Stimulated activated CD8-positive, alpha-beta memory T cell treated with anti-CD3 and anti-CD28 coated beads, Interleukin-15, amount 100 ng/mL, for 1 hour (primary cell): ENCODE results near the gene PPP1CC.
"Not testable (repeated sequence)": the region's sequence is repeated elsewhere in the genome, so short reads cannot be mapped to it uniquely, and the experiment has no call there.

ENCODE experiments used
- DNase-seq: peaks from one replicate; pipeline ENCODE4 v3.0.0-alpha.2; 2020; ENCODE audit warnings: low read depth

Gene PPP1CC

DNA sequence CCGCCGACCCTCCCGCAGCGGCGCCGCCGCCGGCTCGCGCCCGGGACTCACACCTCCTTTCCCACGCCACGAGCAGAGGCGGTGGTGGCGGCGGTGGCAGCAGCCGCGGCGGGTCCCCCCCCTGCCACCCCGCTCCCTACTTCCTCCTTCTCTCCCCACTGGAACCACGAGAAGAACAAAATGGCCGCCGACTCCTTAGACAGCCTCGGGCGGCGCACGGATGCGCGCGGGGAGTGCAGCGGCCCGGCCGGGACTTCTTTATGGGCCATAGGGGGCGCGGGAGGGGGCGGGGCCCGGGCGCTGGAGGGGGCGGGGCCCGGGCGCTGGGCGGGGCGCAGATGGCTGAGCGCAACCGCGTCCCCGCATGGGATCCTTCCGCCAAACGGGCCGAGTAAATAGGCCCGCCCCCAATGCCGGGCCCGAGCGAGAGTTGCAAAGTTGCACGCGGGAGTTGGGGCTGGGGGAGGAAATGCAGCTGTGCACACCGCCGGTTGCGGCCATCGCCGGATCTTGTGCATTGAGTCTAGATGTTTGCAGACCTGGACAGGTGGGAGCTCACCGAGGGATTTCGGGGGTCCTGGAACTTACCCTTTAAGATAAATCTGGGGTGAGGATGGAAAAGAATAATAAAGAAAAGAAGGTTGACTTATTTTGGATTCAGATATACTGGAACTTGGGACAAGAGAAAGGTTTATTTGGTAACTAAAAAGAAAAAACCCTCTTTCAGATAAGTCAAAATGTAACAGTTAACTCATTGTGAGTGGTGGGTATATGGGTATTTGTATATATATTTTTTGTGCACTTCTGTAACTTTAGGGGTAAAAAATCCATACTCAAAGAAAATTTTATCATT lies at the start of gene PPP1CC:
Gene PPP1CC (minus strand): TSS at position 174 of the 853 bp plus-strand sequence. CDS start 184 bp downstream, outside the sequence.
- peak; percentile 77 for DNase-seq

DNA sequence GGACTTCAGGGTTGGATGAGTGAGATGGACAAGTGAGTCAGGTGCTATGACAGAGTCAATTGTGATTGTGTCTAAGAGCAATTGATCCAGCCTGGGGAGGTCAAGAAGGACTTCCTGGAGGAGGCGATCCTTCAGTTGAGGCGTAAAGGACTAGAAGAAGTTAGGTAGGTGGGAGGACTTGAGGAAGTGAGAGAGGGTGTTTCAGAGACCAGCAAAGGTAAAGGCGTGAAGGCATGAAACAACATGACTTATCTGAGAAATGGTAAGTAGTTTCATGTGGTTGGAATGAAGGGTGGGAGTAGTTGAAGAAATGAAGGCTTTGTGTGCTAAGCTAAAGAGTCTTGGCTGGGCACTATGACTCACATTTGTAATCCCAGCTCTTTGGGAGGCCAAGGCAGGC lies 48.9 kb upstream of the PPP1CC start:
- no peak for DNase-seq

DNA sequence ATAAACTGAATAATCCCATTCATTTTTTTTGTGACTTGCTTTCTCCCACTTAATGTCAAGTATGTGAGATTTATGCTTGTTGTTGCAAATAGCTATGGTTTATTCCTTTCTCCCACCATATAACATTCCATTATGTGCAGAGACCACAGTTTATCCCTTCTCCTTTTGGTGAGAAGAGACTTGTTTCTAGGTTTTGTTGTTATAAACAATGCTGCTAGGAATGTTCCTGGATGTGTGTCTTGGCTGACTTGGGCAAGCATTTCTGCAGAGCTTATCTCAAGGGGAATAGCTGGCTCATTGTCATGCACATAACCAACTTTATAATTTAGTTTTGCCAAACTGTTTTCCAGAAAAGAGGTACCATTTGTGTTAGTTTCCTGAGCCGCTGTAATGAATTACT lies 47.6 kb upstream of the PPP1CC start:
- no peak for DNase-seq

DNA sequence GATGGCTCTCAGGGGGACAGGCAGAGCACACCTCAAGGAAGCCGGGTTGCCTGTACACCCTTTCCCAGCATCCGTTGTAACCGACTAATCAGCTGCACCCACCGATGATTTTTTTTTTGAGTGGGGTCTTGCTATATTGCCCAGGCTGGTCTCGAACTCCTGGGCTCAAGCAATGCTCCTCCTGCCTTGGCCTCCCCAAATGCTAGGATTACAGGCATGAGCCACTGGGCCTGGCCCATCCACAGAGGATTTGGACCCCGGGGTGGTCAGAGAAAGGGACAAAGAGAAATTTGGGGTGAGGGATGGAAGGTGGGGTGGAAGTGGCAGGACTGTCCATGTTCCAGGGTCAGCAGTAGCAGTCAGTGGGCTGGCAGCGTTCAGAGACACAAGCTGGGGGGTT lies 43.3 kb upstream of the PPP1CC start:
- DNase-seq = no peak

DNA sequence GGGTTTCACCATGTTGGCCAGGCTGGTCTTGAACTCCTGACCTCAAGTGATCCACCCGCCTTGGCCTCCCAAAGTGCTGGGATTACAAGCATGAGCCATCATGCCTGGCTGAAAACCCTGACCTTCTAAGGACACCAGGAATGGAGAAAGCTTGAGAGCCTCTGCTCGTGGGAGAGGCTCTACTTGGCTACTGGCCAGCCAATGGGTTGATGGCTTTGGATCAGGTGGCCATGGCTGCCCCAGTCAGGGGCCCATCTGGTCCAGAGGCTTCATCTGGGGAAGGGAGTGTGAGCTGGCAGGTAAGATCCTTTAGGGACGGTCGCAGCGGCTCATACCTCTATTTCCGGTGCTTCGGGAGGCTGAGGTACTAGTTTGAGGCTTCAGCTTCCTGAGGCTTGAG lies 42.5 kb upstream of the PPP1CC start:
- DNase-seq = no peak

DNA sequence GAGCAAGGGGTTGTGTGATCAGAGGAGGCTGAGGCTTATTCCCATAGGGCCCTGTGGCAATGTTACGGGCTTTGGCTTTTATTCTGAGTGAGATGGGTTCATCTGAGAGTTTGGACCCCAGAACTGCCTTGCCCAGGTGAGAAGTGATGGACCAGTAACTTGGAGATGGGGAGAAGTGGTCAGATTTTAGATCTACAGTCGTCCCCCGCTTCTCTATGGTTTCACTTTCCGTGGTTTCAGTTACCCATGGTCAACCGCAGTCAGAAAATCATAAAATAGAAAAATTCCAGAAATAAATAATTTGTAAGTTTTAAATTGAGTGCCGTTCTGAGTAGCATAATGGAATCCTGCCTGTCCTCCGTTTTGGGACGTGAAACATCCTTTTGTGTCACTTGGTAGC lies 40.2 kb upstream of the PPP1CC start:
- DNase-seq = no peak

DNA sequence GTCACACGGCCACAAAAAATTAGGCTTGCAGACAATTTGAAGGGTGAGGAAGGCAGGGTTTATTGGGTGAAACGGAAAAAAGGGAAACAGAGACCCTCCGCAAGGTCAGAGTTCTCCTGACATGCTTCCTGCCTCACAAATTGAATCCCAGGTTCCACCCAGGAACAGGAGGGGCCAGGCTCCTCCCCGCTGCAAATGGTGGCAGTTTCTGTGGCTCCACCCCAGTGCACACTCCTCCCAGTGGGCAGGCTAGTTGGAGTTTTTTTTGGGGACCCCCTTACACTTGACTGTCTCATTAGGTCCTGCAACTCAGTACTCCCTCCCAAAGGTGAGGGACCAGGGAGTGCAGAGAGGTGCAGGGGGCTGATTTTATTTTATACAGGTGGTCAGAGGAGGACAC lies 39.4 kb upstream of the PPP1CC start:
- no peak for DNase-seq

DNA sequence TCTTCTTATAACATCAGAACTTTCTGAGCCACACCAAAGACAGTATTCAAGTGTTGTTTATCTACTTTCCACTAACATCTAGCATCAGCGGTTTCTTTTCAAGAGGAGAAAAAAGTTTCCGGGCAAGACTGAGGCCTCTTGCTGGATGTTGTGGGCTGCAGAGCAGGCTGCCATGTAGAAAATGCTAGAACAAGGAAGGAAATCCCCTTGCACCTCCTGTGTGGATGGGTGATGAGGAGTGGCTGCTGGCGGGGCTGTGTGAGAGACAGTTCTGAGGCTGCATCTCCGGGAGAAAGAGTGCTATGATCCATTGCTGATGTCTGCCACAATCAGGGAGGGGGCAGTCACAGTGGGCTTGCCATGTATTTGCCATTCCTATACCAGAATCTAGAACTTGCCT lies 37.8 kb upstream of the PPP1CC start:
- no peak for DNase-seq

DNA sequence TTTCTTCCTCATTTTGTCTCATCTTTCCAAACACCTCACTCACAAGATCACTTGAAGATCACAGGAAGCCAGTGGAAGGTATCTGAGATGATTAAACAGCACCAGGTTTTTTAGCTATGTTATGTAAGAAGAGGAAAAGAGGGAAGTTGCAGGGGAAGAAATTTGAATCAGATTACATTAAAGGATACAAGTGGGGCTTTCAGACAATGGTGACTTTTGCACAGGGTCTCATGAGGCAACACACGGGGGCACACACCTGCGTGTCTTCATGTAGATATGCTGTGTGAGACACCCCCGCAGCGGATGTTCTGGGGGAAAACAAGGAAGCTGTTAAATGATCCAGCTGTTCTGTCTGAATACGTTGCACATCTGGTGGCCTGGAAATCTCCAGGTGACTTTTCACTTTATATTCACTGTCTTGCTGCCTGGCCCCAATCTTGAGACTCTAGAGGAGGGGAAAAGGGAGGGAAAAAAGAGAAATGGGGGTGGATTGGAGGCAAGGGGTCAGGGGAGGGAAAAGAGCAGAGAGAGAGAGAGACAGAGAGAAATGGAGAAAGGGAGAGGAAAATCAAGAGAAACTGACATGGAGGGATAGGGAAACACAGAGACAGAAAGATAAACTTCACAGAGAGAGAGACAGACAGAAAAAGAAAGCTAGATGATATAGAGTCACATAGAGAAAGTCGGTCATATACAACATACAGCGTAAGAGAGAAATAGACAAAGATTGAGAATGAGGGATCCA lies 36.3 kb upstream of the PPP1CC start:
- DNase-seq = no peak

DNA sequence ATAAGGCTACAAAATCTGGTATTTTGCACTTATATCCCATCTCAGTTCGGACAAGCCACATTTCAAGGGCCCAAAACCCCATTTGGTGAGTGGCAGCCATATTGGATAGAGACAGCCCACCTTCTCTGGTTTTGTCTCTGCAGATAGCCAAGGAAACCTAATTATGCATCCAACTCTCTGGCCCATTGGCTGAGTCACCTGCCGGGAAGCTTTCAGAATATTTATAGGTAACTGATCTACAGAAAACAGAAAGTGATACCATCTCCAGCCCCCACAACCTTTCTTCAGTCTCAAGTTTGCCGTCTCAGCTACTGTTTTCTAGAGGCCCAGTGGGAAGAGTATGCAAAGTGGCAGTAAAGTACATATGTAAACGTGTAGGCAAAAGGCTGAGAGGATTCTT lies 33.7 kb upstream of the PPP1CC start:
- no peak for DNase-seq

DNA sequence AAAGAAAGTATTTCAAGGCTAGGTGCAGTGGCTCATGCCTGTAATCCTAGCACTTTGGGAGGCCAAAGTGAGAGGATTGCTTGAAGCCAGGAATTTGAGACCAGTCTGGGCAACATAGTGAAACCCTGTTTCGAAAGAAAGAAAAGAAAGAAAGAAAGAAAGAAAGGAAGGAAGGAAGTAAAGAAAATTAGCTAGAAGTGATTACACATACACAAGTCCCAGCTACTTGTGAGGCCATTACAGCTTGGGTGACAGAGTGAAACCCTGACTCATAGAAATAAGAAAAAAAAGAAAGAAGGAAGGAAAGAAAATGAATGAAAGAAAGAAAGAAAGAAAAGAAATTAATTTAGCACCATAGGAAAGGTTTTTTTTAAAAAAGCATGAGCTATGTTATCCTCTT lies 33.3 kb upstream of the PPP1CC start:
- no peak for DNase-seq

DNA sequence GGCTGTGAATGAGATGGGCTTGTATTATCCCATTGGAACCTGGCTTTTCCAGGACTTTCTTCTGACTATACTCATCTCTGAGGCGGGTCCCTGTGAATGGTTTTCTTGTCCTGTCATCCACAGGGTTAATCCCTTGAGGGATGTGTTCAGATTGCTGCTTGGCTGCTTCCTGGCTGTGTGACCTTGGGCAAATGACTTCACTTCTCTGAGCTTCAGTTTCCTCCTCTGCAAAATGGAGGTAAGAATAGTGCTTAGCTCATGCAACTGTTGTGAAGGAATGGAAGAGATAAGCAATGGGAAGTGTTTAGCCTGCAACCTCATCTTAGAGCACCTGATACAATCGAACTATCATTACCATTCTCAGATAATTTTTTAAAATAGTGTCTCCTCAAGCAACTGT lies 32.1 kb upstream of the PPP1CC start:
- DNase-seq = no peak

DNA sequence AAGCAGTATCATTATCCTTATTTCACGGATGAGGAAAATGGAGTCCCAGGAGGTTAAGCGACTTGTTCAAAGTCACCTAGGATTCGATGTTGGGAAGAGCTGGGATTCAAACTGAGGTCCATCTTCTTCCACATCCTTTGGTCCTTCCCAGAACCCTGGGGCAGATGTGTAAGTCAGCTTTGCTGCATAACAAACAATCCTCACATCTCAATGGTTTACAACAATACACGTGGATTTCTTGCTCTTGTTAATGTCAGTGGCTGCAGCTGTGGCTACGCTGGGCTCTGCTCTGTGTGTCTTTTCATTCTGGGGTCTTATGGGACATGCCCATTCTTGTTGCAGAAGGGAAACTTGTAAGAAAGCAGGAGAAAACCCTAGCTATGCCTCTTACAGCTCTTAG lies 26.3 kb upstream of the PPP1CC start:
- DNase-seq = no peak

DNA sequence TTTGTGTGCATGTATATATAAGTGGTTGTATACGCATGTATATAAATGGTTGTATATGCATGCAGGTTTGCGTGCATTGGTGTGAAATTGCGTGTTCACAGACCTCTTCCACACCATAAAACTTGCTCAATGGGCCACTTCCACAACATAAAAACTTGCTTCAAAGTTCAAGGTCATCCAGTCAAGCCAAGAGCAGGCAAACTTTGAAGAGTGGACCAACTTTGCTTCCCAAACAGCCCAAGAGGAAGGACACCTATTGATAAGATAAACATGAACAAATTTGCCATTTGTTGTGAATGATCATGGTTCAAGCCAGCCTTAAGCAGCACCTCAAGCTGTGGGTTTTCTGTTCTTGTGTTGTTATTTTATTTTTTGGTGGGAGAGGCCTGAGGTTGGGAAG lies 25.2 kb upstream of the PPP1CC start:
- DNase-seq = no peak

DNA sequence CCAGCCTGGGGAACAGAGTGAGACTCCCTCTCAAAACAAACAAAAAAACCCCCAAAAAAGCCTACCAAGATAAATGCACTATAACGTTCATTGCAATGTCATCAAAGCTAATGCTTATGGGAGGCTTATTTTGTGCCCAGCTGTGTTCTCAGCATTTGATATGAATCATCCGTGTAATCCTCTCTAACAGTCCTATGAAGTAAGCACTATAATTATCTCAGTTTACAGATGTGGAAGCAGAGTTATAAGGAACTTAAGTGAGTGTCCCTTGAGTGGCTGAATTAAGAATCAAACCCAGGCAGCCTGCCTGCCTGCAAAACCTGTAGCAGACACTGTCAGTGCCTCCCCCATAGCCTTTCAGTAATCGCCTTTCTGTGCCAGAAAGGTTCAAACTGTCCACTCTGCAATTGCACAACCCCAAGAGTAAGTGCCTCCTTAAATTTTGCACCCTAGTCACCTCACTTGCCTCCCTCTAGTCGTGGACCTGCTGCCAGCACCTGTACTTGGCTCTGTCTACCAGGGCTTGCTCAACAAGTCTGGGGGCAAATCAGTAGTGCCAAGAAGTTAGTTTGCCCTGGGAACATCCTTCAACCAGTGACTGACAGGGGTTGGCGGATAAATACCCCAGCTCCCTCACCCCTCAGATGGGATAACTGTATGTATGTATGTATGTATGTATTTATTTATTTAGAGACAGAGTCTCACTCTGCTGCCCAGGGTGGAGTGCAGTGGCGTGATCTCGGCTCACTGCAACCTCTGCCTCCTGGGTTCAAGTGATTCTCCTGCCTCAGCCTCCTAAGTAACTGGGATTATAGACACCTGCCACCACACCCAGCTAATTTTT lies 23.8 kb upstream of the PPP1CC start:
- no peak for DNase-seq

DNA sequence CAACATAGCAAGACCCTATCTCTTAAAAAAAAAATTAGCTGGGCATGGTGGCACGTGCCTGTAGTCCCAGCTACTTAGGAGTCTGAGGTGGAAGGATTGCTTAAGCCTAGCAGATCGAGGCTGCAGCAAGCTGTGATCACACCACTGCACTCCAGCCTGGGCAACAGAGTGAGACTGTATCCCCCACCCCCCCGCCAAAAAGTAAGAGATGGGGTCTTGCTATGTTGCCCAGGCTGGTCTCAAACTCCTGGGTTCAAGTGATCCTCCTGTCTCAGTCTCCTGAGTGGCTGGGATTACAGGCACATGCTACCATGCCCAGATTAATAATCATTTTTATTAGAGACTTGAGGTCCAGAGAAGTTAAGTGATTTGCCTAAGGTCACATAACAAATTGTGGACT lies 22.9 kb upstream of the PPP1CC start:
- DNase-seq = not testable (repeated sequence)

DNA sequence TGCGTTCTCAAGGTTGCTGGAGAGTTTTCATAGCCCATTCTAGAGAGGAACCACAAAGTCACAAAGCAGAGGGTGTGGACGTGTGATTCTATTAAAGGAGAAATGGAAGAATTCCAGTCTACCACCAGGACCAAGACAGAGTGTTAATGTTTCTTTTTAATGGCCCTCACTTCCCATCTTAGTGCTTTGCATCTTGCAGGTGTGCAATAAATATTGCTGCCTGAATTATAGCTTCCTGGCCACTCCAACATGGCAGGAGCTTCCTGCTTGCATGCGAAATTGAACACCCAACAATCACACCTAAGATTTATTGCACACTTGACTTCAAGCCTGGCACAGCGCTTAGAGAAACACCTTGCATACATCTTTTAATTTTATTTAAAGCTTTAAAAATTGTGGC lies 22.4 kb upstream of the PPP1CC start:
- DNase-seq = no peak

DNA sequence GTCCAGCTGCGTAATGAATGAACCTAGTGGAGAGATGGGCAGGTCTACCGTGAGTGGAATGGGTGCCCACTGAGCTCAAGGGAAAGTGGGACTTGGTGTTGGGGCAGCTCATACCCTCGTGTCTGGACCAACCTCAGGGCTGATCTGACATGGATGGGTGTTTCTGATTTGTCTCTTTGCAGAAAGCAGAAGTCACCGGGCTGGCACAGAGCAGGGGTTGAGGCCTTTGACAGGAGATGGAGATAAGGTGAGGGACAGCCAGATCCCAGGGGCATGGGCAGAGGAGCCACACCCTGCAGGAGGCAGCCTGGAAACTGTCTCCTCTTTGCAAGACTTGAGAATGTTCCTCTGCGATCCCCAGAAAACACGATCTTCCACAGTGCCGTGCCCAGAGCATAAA lies 20.9 kb upstream of the PPP1CC start:
- DNase-seq = no peak

DNA sequence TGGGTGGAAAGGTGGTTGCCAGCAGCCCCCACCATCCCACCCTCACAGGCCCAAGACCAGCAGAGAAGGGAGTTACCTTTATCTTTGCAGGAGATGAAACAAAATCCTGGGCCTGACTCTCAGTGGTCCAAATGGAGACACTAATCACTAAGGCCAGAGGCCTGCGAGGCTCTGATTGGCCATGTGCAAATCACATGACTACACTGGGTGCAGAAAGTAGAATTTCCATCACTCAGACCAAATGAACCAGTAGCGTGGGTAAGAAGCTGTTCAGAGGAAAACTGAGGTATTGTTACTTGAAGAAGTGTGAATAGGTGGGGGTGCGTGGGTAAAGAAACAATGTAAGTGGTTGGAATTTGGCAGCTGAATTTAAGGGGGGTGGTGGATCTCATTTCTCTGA lies 20.2 kb upstream of the PPP1CC start:
- DNase-seq = no peak

DNA sequence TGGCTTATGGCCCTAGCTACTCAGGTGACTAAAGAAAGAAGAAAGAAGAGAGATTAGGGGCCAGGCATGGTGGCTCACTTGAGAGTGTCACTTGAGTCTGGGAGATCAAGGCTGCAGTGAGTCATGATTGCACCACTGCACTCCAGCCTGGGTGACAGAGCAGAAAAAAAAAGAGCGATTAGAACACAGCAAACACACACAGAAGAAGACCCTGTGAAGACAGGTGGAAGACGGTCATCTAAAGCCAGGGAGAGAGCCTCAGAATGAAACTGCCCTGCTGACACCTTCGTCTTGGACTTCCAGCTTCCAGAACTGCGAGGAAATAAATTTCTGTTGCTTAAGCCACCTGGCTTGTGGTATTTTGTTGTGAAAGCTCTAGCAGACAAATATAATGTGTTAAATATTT lies 17.5 kb upstream of the PPP1CC start:
- no peak for DNase-seq

DNA sequence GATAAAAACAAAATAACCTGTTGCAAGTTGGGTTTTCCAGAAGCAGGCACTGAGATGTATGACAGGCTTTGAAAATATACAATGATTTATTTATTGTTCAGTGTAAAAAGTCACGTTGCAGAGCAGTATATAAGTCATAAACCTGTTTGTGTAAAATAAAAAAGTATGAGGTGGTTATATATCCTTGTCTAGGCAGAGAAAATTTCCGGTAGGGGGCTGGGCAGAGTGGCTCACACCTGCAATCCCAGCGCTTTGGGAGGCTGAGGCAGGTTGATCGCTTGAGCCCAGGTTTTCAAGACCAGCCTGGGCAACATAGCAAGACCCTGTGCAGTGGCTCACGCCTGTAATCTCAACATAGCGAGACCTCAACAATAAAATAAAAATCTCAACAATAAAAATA lies 16.2 kb upstream of the PPP1CC start:
- DNase-seq = no peak

DNA sequence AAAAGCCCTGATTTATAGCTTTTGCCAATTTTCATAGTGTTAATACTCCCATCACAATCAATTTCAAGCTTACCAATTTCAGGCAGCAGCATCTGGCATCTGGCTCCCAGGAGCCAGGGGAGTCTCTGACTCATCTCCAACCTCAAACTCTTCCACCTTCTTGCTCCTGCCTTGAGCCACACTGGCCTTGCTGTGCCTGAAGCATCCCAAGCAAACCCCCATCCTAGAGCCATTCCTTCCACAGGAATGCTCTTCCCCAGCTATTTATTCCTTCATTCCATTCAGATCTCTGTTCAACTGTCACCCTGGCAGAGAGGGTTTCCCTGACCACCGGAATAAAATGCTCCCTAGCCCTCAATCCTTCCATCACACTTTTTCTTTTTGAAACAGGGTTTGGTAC lies 13.9 kb upstream of the PPP1CC start:
- DNase-seq = no peak
